Central memory CD8-positive, alpha-beta T cell (primary cell): ENCODE results near the gene MLNR.

Source experiments
- ATAC-seq: fragments of 150-1000 bp; cut with Tn5 transposase; replicated peaks from 2 replicates; pipeline ENCODE4 v1.10.0; 2022; ENCODE audit warnings: mild to moderate bottlenecking, moderate FRiP score, moderate number of reproducible peaks; ENCODE audit not compliant: poor library complexity, severe bottlenecking; ENCODE audit errors: extremely low read depth
- DNase-seq, 2 donors: peaks; one replicate each; pipeline ENCODE4 v3.0.0; 2021; ENCODE audit warnings: low spot score in 2 of 2
- H3K27ac Mint-ChIP-seq: one replicate; pipeline ENCODE4 v1.8.0; 2022; ENCODE audit warnings: low read depth, mild to moderate bottlenecking, moderate library complexity, mixed read lengths
- H3K27me3 Mint-ChIP-seq: one replicate; pipeline ENCODE4 v1.8.0; 2022; ENCODE audit warnings: mixed read lengths
- H3K36me3 Mint-ChIP-seq: one replicate; pipeline ENCODE4 v1.8.0; 2022; ENCODE audit warnings: mild to moderate bottlenecking, moderate library complexity, mixed read lengths; ENCODE audit not compliant: insufficient read depth
- H3K4me1 Mint-ChIP-seq: one replicate; pipeline ENCODE4 v1.8.0; 2022; ENCODE audit warnings: mixed read lengths
- H3K4me3 Mint-ChIP-seq: one replicate; pipeline ENCODE4 v1.8.0; 2022; ENCODE audit warnings: mild to moderate bottlenecking, moderate library complexity, mixed read lengths
- H3K9me3 Mint-ChIP-seq: one replicate; pipeline ENCODE4 v1.8.0; 2022; ENCODE audit warnings: mixed read lengths

Gene MLNR

DNA sequence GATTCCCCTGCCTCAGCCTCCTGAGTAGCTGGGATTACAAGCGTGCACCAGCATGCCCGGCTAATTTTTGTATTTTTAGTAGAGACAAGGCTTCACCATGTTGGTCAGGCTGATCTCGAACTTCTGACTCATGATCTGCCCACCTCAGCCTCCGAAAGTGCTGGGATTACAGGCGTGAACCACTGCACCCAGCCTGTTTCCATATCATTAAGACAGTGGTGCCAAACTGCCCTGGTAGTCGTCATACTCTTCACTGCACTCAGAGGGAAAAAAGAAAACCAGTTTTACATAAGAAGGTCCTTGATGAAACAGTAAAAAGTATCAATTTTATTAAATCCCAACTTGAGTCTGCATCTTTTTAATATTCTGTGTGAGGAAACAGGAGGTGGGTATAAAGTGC, 42.5 kb downstream of the MLNR start:
- Mint-ChIP-seq H3K27ac (no peak overlapping the region), H3K9me3 (no peaks in the 10 kb centered on the region), H3K36me3 (peaks cover 21% of the 10 kb centered on the region), H3K27me3 (no peaks in the 10 kb centered on the region), H3K4me3 (no peak overlapping the region), H3K4me1 (peaks cover 8% of the 10 kb centered on the region)
- no peak for ATAC-seq
- DNase-seq: no peak

DNA sequence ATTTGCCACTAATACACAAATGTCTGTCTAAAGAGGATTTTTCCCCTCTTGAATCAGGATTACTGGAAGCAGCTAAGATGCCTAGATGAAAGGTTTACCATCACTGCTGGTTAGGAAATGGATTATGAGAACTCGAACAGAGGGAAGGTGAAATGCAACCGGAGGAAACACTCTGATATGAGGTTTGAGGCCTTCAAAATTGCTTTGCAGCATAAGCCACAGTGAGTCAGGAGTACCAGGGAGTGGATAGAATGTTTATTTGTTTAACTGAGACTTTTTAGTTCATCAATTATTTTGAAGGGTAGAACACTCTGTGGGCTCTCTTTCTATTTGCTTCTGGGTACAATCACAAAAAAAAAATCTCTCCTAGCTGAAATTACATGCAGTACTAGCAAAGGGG, 45.7 kb downstream of the MLNR start:
- no peak overlapping the region for H3K27ac Mint-ChIP-seq
- no peak overlapping the region for H3K4me3 Mint-ChIP-seq
- H3K36me3 Mint-ChIP-seq: peaks cover 19% of the 10 kb centered on the region
- no peak for ATAC-seq
- no peaks in the 10 kb centered on the region for H3K9me3 Mint-ChIP-seq
- no peaks in the 10 kb centered on the region for H3K4me1 Mint-ChIP-seq
- no peaks in the 10 kb centered on the region for H3K27me3 Mint-ChIP-seq
- DNase-seq: no peak

DNA sequence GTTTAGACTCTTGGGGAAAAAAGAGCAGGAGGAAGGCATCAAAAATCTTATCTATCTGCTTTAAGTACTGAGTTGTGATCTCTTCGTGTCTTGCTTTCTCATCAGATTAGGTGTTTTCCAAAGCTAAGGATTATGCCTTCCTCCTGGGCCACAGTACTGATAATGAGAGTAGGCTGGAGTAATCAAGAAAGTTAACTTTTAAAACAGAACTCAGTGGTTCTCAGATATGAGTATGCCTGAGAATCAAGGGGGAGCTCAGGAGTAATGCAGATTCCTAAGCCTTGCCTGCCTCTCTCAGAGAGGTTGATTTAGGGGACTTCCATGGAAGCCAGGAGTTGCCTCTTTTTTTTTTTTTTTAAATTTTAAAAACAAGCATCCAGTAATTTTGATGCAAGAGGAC, 51.1 kb downstream of the MLNR start:
- Mint-ChIP-seq H3K4me1 (no peaks in the 10 kb centered on the region), H3K27ac (no peak overlapping the region), H3K27me3 (no peaks in the 10 kb centered on the region), H3K36me3 (peaks cover 11% of the 10 kb centered on the region), H3K4me3 (no peak overlapping the region), H3K9me3 (no peaks in the 10 kb centered on the region)
- DNase-seq (no peak), ATAC-seq (no peak)
